Stimulated activated CD4-positive, alpha-beta T cell treated with anti-CD3 and anti-CD28 coated beads, Interleukin-12 subunit alpha, Interleukin-12 subunit beta, amount 100 ng/mL, for 48 hours (primary cell): ENCODE measurements around the gene POC5.
A peak's percentile ranks its signal among the peaks of the same experiment; 100 is the strongest.
"Not testable (repeated sequence)": the region's sequence is repeated elsewhere in the genome, so short reads cannot be mapped to it uniquely, and the experiment has no call there.

Experiments used
- DNase-seq, 3 donors: peaks; one replicate each; pipeline ENCODE4 v3.0.0-alpha.2; 2020; ENCODE audit warnings: low read depth in 2 of 3, low spot score in 1 of 3

Gene POC5

GRCh38 chr5:75717082-75717922 lies at the start of gene POC5:
Gene POC5, minus strand, starts transcription at chr5:75717437. Its CDS starts 4,500 bp downstream, at chr5:75712937.
- peak; percentile 98 to 99 (median 98) for DNase-seq

- no peak for DNase-seq
Measured at GRCh38 chr5:75758116-75758515, 40.9 kb upstream of the POC5 start.

GRCh38 chr5:75756981-75757380 lies 39.7 kb upstream of the POC5 start:
- DNase-seq = no peak

- DNase-seq = no peak
Measured at GRCh38 chr5:75756211-75756610, 39.0 kb upstream of the POC5 start.

GRCh38 chr5:75753182-75753581 lies 35.9 kb upstream of the POC5 start:
- no peak for DNase-seq

- DNase-seq = no peak
Measured at GRCh38 chr5:75744355-75744754, 27.1 kb upstream of the POC5 start.

- DNase-seq = no peak
Measured at GRCh38 chr5:75736273-75736672, 19.0 kb upstream of the POC5 start.

GRCh38 chr5:75734913-75735789 lies 17.9 kb upstream of the POC5 start:
- DNase-seq = no peak

GRCh38 chr5:75733767-75734166 lies 16.5 kb upstream of the POC5 start:
- no peak for DNase-seq

GRCh38 chr5:75731515-75731914 lies 14.3 kb upstream of the POC5 start:
- DNase-seq = not testable (repeated sequence)

GRCh38 chr5:75729321-75729720 lies 12.1 kb upstream of the POC5 start:
- DNase-seq = no peak

GRCh38 chr5:75727931-75728330 lies 10.7 kb upstream of the POC5 start:
- DNase-seq = no peak

- DNase-seq = not testable (repeated sequence)
Measured at GRCh38 chr5:75726224-75726623, 9.0 kb upstream of the POC5 start.

GRCh38 chr5:75723378-75723777 lies 6.1 kb upstream of the POC5 start:
- no peak for DNase-seq

GRCh38 chr5:75721573-75721972 lies 4.3 kb upstream of the POC5 start:
- DNase-seq = no peak

- DNase-seq = no peak
Measured at GRCh38 chr5:75720882-75721281, 3.6 kb upstream of the POC5 start.

- DNase-seq = no peak
Measured at GRCh38 chr5:75716715-75717081, 539 bp downstream of the POC5 start.

GRCh38 chr5:75712091-75712490 lies 5.1 kb downstream of the POC5 start:
- no peak for DNase-seq

GRCh38 chr5:75711151-75711550 lies 6.1 kb downstream of the POC5 start:
- DNase-seq = no peak

GRCh38 chr5:75710637-75711036 lies 6.6 kb downstream of the POC5 start:
- no peak for DNase-seq

GRCh38 chr5:75707911-75708509 lies 9.2 kb downstream of the POC5 start:
- DNase-seq = no peak

GRCh38 chr5:75706775-75707174 lies 10.5 kb downstream of the POC5 start:
- no peak for DNase-seq
